ENCODE data around the gene HES5. TPM values are rescaled to one million over a fixed set of nuclear protein-coding genes. Genes with fewer than 3 reads are reported as not detected.

The HES5 gene
- polyA plus RNA-seq, 1 of the 3 experiments (the other 2 are of a cell fraction) = 0.03 TPM

DNA sequence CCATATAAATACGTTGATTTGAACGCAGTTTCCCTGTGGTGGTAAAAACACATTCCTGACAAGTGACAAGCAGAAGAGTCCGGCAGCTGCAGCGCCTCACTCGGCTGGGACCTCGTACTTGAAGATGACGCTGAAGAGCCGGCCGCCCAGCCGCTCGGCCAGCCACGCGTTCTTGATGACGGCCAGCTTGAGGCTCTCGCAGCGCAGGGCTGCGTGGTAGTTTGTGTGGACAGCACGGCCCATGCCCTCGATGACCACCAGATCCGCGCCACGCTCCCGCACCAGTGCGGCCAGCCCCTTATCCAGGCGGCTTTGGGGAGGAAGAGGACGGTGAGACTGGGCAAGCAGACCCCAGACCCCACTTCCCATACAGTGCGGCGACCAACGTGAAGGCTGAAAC, 21.3 kb downstream of the HES5 start:
- no peaks in the 10 kb centered on the region for H3K27me3 ChIP-seq (ENCODE audit: insufficient read depth)
- no peak overlapping the region for H3K4me2 ChIP-seq
- ChIA-PET POLR2A (no interaction called here), CTCF (interaction anchor here (1.0 to 1.3 kb wide), 3 partner anchors 16 to 314 kb away, joined by 3 to 4 read pairs (median 3); partner anchors contain the start of gene FAAP20)
- H3K36me3 ChIP-seq (replicated peaks in 1 of 2; ENCODE audit: control insufficient read depth in 1 of 2, insufficient read depth in 2 of 2, low read length in 1 of 2) = peaks cover 0 to 55% of the 10 kb centered on the region in 2 experiments
- H3K79me2 ChIP-seq (ENCODE audit: insufficient read depth) = no peaks in the 10 kb centered on the region
- no peaks in the 10 kb centered on the region; a peak in 1 of 4 replicates for H3K4me1 ChIP-seq (ENCODE audit: control insufficient read depth in 1 of 2, insufficient read depth in 2 of 2, low read depth in 1 of 2, low read length in 1 of 2)
- TF ChIP-seq RFX5 (IDR thresholded peaks at IDR 0.05; ENCODE audit: low read length) (no peak), SIN3A (IDR thresholded peaks at IDR 0.05; ENCODE audit: borderline replicate concordance, low read depth, low read length) (no peak), MEF2A (IDR thresholded peaks at IDR 0.05; ENCODE audit: borderline replicate concordance, low read depth) (no peak), EP300 (IDR thresholded peaks at IDR 0.05; ENCODE audit: borderline replicate concordance in 1 of 2, low read depth in 1 of 2, low read length in 1 of 2) (no peak)
- TF ChIP-seq, protein P1, sequence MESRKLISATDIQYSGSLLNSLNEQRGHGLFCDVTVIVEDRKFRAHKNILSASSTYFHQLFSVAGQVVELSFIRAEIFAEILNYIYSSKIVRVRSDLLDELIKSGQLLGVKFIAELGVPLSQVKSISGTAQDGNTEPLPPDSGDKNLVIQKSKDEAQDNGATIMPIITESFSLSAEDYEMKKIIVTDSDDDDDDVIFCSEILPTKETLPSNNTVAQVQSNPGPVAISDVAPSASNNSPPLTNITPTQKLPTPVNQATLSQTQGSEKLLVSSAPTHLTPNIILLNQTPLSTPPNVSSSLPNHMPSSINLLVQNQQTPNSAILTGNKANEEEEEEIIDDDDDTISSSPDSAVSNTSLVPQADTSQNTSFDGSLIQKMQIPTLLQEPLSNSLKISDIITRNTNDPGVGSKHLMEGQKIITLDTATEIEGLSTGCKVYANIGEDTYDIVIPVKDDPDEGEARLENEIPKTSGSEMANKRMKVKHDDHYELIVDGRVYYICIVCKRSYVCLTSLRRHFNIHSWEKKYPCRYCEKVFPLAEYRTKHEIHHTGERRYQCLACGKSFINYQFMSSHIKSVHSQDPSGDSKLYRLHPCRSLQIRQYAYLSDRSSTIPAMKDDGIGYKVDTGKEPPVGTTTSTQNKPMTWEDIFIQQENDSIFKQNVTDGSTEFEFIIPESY (IDR thresholded peaks at IDR 0.05; ENCODE audit: borderline replicate concordance, low read depth) = no peak
- no peak overlapping the region for H2AFZ ChIP-seq (ENCODE audit: low read depth)
- no peak overlapping the region for H3K27ac ChIP-seq (ENCODE audit: low read depth in 2 of 2, low read length in 1 of 2)
- no peak for DNase-seq
- H3K9me3 ChIP-seq = no peaks in the 10 kb centered on the region
- no peaks in the 10 kb centered on the region for H3F3A ChIP-seq (replicated peaks; ENCODE audit: insufficient read depth)
- 97% methylated on average over 8 of the region's 29 CpGs for WGBS (ENCODE audit: low lambda C conversion rate)
- H3K9me2 ChIP-seq = no peaks in the 10 kb centered on the region
- no peak overlapping the region for H3K4me3 ChIP-seq (ENCODE audit: low read depth in 2 of 2, low read length in 1 of 2)
- no peaks in the 10 kb centered on the region for H4K20me1 ChIP-seq (ENCODE audit: insufficient read depth)
- no peak overlapping the region for H3K9ac ChIP-seq

DNA sequence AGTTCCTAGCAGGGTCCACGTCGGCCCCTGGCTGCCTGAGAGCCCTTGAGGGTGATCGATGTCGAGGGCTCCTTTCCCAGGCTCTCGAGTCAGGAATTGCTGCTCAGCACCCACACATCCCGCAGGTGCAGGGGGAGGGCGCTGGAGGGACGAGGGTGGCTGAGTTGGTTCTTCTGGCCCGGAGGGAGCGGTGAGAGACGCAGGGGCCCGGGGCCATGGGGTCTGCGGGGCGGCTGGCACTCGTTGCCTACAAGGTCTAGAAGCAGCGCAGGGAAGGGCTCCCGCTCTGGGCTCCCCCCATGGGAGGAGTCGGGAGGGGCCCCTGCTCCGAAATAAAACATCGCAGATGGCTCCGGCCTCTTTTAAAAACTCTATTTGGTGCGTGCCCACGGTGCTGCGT, 21.9 kb downstream of the HES5 start:
- Histone ChIP-seq H3K9me3 (no peaks in the 10 kb centered on the region), H3K9ac (no peak overlapping the region), H4K20me1 (ENCODE audit: insufficient read depth) (no peaks in the 10 kb centered on the region), H3K4me1 (ENCODE audit: control insufficient read depth in 1 of 2, insufficient read depth in 2 of 2, low read depth in 1 of 2, low read length in 1 of 2) (no peaks in the 10 kb centered on the region; a peak in 1 of 4 replicates), H3F3A (replicated peaks; ENCODE audit: insufficient read depth) (no peaks in the 10 kb centered on the region), H3K27me3 (ENCODE audit: insufficient read depth) (no peaks in the 10 kb centered on the region), H2AFZ (ENCODE audit: low read depth) (no peak overlapping the region), H3K27ac (ENCODE audit: low read depth in 2 of 2, low read length in 1 of 2) (no peak overlapping the region), H3K4me2 (no peak overlapping the region), H3K4me3 (ENCODE audit: low read depth in 2 of 2, low read length in 1 of 2) (no peak overlapping the region), H3K36me3 (replicated peaks in 1 of 2; ENCODE audit: control insufficient read depth in 1 of 2, insufficient read depth in 2 of 2, low read length in 1 of 2) (peaks cover 0 to 49% of the 10 kb centered on the region in 2 experiments), H3K79me2 (ENCODE audit: insufficient read depth) (no peaks in the 10 kb centered on the region), H3K9me2 (no peaks in the 10 kb centered on the region)
- DNase-seq = no peak
- ChIA-PET POLR2A (interaction anchor here (1.3 kb wide), 1 partner anchor 12 kb away, joined by 5 read pairs; no protein-coding TSS in a partner anchor), CTCF (interaction anchor here (1.0 to 1.9 kb wide), 5 partner anchors 16 to 313 kb away, joined by 3 to 6 read pairs (median 3); partner anchors contain the start of gene FAAP20)
- no peak for TF ChIP-seq RCOR1 (IDR thresholded peaks at IDR 0.05; ENCODE audit: low read length)
- no peak for TF ChIP-seq RXRA (IDR thresholded peaks at IDR 0.05; ENCODE audit: borderline replicate concordance, low read depth)
- no peak for TF ChIP-seq YY1 (IDR thresholded peaks at IDR 0.05; ENCODE audit: low read depth)
- TF ChIP-seq FOSL2 (IDR thresholded peaks at IDR 0.05; ENCODE audit: borderline replicate concordance, low read depth) = no peak
- no peak for TF ChIP-seq GATA2 (CRISPR knock-in tag; IDR thresholded peaks at IDR 0.05)
- no peak for TF ChIP-seq EP300 (IDR thresholded peaks at IDR 0.05; ENCODE audit: borderline replicate concordance in 1 of 2, low read depth in 1 of 2, low read length in 1 of 2)
- no peak for TF ChIP-seq RAD21 (IDR thresholded peaks at IDR 0.05; ENCODE audit: low read length)
- TF ChIP-seq ELF1 (IDR thresholded peaks at IDR 0.05) = no peak
- no peak for TF ChIP-seq TAF1 (IDR thresholded peaks at IDR 0.05; ENCODE audit: borderline replicate concordance, low read depth, low read length)
- no peak for TF ChIP-seq CHD2 (IDR thresholded peaks at IDR 0.05; ENCODE audit: low read length, partially characterized antibody)
- TF ChIP-seq TCF12 (IDR thresholded peaks at IDR 0.05) = no peak
- no peak for TF ChIP-seq MEF2A (IDR thresholded peaks at IDR 0.05; ENCODE audit: borderline replicate concordance, low read depth)
- TF ChIP-seq POLR2AphosphoS5 (IDR thresholded peaks at IDR 0.05; ENCODE audit: low read depth, low read length) = no peak
- TF ChIP-seq, protein P2, sequence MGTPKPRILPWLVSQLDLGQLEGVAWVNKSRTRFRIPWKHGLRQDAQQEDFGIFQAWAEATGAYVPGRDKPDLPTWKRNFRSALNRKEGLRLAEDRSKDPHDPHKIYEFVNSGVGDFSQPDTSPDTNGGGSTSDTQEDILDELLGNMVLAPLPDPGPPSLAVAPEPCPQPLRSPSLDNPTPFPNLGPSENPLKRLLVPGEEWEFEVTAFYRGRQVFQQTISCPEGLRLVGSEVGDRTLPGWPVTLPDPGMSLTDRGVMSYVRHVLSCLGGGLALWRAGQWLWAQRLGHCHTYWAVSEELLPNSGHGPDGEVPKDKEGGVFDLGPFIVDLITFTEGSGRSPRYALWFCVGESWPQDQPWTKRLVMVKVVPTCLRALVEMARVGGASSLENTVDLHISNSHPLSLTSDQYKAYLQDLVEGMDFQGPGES (IDR thresholded peaks at IDR 0.05; ENCODE audit: low read depth, low read length) = no peak
- TF ChIP-seq FOXM1 (IDR thresholded peaks at IDR 0.05; ENCODE audit: low read depth) = no peak
- TF ChIP-seq, protein P3, sequence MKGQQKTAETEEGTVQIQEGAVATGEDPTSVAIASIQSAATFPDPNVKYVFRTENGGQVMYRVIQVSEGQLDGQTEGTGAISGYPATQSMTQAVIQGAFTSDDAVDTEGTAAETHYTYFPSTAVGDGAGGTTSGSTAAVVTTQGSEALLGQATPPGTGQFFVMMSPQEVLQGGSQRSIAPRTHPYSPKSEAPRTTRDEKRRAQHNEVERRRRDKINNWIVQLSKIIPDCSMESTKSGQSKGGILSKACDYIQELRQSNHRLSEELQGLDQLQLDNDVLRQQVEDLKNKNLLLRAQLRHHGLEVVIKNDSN (IDR thresholded peaks at IDR 0.05; ENCODE audit: borderline replicate concordance, low read depth) = no peak
- TF ChIP-seq FOXJ3 (CRISPR knock-in tag; IDR thresholded peaks at IDR 0.05) = no peak
- no peak for TF ChIP-seq EZH2phosphoT487 (IDR thresholded peaks at IDR 0.05; ENCODE audit: borderline replicate concordance, low read depth)
- no peak for TF ChIP-seq NRF1 (IDR thresholded peaks at IDR 0.05; ENCODE audit: low read depth, low read length)
- WGBS (ENCODE audit: low lambda C conversion rate) = 89% methylated on average over 21 of the region's 24 CpGs

All from SK-N-SH (cell line).